NCI-H2171 (cell line): ENCODE measurements around the gene FOXO1.

Experiments
- DNase-seq: peaks from one replicate; lab custom pipeline; 2025; lab: John Stamatoyannopoulos, UW

FOXO1 gene

GRCh38 chr13:40608308-40608707, 58.1 kb downstream of the FOXO1 start:
- DNase-seq, result no peak

- DNase-seq, result no peak
Observed at GRCh38 chr13:40605573-40605972, 60.9 kb downstream of the FOXO1 start.

GRCh38 chr13:40604135-40604534, 62.3 kb downstream of the FOXO1 start:
- DNase-seq, result no peak

- no peak for DNase-seq
Observed at GRCh38 chr13:40600149-40600751, 66.2 kb downstream of the FOXO1 start.

GRCh38 chr13:40599747-40600146, 66.7 kb downstream of the FOXO1 start:
- DNase-seq, result no peak

- no peak for DNase-seq
Observed at GRCh38 chr13:40599124-40599523, 67.3 kb downstream of the FOXO1 start.

- DNase-seq, result no peak
Observed at GRCh38 chr13:40598569-40598968, 67.9 kb downstream of the FOXO1 start.

- no peak for DNase-seq
Observed at GRCh38 chr13:40597735-40598365, 68.6 kb downstream of the FOXO1 start.

- no peak for DNase-seq
Observed at GRCh38 chr13:40596484-40596883, 70.0 kb downstream of the FOXO1 start.

- no peak for DNase-seq
Observed at GRCh38 chr13:40595693-40596092, 70.7 kb downstream of the FOXO1 start.

GRCh38 chr13:40592035-40592434, 74.4 kb downstream of the FOXO1 start:
- no peak for DNase-seq

GRCh38 chr13:40591091-40591490, 75.3 kb downstream of the FOXO1 start:
- no peak for DNase-seq

GRCh38 chr13:40590112-40590862, 76.2 kb downstream of the FOXO1 start:
- DNase-seq, result no peak

- no peak for DNase-seq
Observed at GRCh38 chr13:40589285-40590109, 76.9 kb downstream of the FOXO1 start.

- DNase-seq, result no peak
Observed at GRCh38 chr13:40588101-40588500, 78.3 kb downstream of the FOXO1 start.

- no peak for DNase-seq
Observed at GRCh38 chr13:40586886-40587565, 79.4 kb downstream of the FOXO1 start.

- DNase-seq, result no peak
Observed at GRCh38 chr13:40585911-40586471, 80.5 kb downstream of the FOXO1 start.

- DNase-seq, result no peak
Observed at GRCh38 chr13:40583738-40584137, 82.7 kb downstream of the FOXO1 start.

GRCh38 chr13:40582531-40582930, 83.9 kb downstream of the FOXO1 start:
- no peak for DNase-seq

- DNase-seq, result no peak
Observed at GRCh38 chr13:40581277-40581579, 85.2 kb downstream of the FOXO1 start.

- DNase-seq, result no peak
Observed at GRCh38 chr13:40580566-40581276, 85.7 kb downstream of the FOXO1 start.
